HUES64 (cell line): ENCODE data around the gene RBFOX1.

Experiments used
- H3K27ac ChIP-seq: 2 replicates; pipeline ENCODE4 v1.7.0; 2013; ENCODE audit warnings: low read depth, low read length, inconsistent platforms
- H3K27me3 ChIP-seq: 2 replicates; pipeline ENCODE4 v1.6.1; 2013; ENCODE audit warnings: mild to moderate bottlenecking, low read length; ENCODE audit not compliant: insufficient read depth
- H3K36me3 ChIP-seq: 2 replicates; pipeline ENCODE4 v1.6.1; 2013; ENCODE audit warnings: mild to moderate bottlenecking, low read length; ENCODE audit not compliant: insufficient read depth
- H3K4me1 ChIP-seq: 2 replicates; pipeline ENCODE4 v1.6.1; 2013; ENCODE audit warnings: mild to moderate bottlenecking, low read length, moderate library complexity; ENCODE audit not compliant: insufficient read depth
- H3K4me3 ChIP-seq: 2 replicates; pipeline ENCODE4 v1.5.1; 2013; ENCODE audit warnings: mild to moderate bottlenecking, low read length, moderate library complexity
- H3K9ac ChIP-seq: 2 replicates; pipeline ENCODE4 v1.6.1; 2013; ENCODE audit warnings: mild to moderate bottlenecking, low read depth, low read length
- H3K9me3 ChIP-seq: 2 replicates; pipeline ENCODE4 v1.6.1; 2013; ENCODE audit warnings: low read depth, low read length; ENCODE audit not compliant: insufficient read depth
- WGBS: fragments of 150-250, 120-280 bp; methylation state at CpG from one replicate; pipeline ENCODE4 v1.1.7; 2013; ENCODE audit warnings: missing lambda C conversion rate; 5-methylcytosine and 5-hydroxymethylcytosine counted together

RBFOX1 gene

DNA sequence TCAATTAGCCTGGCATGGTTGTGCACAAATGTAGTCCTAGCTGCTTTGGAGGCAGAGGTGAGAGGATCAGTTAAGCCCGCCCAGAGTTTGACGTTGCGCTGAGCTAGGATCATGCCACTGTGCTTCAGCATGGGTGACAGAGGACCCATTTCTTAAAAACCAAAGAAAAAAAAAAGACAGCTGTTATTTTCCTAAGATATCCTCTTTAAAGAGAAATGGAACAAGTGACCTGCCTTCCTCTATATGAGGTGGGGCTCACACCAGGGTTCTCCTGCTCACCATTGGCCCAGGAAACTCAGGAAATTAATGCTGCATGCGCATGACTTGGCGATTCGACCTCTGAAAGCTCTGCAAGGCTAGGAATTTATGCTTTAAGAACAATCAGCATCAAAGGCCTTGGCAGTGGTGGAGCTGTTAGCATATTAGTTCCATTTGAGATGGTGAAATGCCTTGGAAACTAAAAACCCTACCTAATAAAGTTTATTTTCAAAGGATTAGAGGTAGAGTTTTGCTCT is 108.3 kb downstream of the RBFOX1 start:
- Histone ChIP-seq H3K9ac (no peak overlapping the region), H3K27me3 (no peaks in the 10 kb centered on the region), H3K36me3 (no peaks in the 10 kb centered on the region), H3K9me3 (no peaks in the 10 kb centered on the region), H3K4me3 (no peak overlapping the region), H3K4me1 (peaks cover 34% of the 10 kb centered on the region), H3K27ac (no peak overlapping the region)
- 68% methylated on average over 6 of the region's 6 CpGs for WGBS

DNA sequence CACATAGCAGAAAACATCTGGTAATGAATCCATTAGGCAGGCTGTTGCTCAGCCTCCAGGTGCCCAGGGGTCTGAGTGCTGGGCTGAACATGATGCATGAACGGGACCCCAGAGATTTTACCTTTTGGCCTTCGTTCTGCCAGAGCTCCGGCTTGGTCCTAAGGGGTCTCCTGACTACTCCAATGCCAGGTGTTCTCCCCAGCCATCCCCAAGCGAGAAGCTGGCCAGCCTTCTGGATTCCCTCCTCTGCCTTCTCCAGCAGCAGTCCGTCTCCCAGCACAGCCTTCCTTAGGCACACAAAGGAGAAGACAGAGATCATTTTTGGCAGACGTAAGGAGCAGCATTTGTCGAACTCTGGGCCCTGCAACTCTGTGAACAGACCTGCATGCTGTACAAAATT is 109.4 kb downstream of the RBFOX1 start:
- Histone ChIP-seq H3K36me3 (no peaks in the 10 kb centered on the region), H3K27me3 (no peaks in the 10 kb centered on the region), H3K9me3 (no peaks in the 10 kb centered on the region), H3K27ac (no peak overlapping the region), H3K4me1 (peaks cover 34% of the 10 kb centered on the region), H3K9ac (no peak overlapping the region), H3K4me3 (no peak overlapping the region)
- 89% methylated on average over 7 of the region's 7 CpGs for WGBS

GRCh38 chr16:7443142-7443541 is 110.5 kb downstream of the RBFOX1 start:
- Histone ChIP-seq H3K4me3 (no peak overlapping the region), H3K27me3 (no peaks in the 10 kb centered on the region), H3K9ac (no peak overlapping the region), H3K36me3 (no peaks in the 10 kb centered on the region), H3K27ac (no peak overlapping the region), H3K4me1 (peaks cover 34% of the 10 kb centered on the region), H3K9me3 (no peaks in the 10 kb centered on the region)
- 100% methylated on average over 4 of the region's 4 CpGs for WGBS

GRCh38 chr16:7443648-7444365 is 111.2 kb downstream of the RBFOX1 start:
- H3K4me1 ChIP-seq: peaks cover 31% of the 10 kb centered on the region
- H3K36me3 ChIP-seq: no peaks in the 10 kb centered on the region
- no peak overlapping the region for H3K4me3 ChIP-seq
- no peak overlapping the region for H3K27ac ChIP-seq
- WGBS: 86% methylated on average over 9 of the region's 11 CpGs
- H3K9me3 ChIP-seq: no peaks in the 10 kb centered on the region
- no peak overlapping the region for H3K9ac ChIP-seq
- H3K27me3 ChIP-seq: no peaks in the 10 kb centered on the region

DNA sequence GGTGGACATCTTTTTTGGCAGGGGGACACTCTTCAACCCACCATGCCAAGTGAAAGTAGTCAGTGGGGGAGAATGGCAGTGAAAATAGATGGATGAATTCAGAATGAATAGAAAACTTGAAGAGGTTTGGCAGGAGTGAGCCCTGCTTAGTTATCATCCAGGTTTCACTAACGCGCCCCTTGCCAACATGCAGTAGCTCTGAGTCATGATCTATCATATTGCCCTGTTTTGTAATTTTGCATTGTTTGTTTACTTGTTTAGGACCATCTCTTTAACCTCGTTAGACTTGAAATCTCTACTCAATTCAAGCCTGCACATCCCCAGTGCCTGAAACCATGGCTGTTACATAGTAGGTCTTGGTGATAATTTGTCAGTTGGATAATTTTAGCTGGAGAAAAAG is 116.7 kb downstream of the RBFOX1 start:
- WGBS: 97% methylated on average over 3 of the region's 3 CpGs

DNA sequence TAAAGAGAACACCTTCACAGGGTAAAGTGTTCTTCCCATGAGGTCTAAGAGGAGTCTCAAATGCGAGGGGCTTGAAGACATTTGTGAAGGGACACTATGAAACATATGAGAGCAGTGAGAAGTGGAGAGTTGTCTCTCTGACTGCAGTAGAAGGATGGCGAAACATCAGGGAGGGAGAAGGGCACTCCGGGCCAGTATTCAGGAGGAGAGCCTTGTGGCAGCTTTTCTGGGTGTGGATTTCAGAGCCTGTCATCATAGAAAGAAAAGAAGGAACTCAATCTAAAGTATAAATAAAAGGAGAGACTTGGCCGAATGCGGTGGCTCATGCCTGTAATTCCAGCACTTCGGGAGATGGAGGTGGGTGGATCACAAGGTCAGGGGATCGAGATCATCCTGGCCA is 117.2 kb downstream of the RBFOX1 start:
- Histone ChIP-seq H3K27ac (no peak overlapping the region), H3K4me1 (peaks cover 12% of the 10 kb centered on the region), H3K27me3 (no peaks in the 10 kb centered on the region), H3K9ac (no peak overlapping the region), H3K9me3 (no peaks in the 10 kb centered on the region), H3K36me3 (no peaks in the 10 kb centered on the region), H3K4me3 (no peak overlapping the region)
- 96% methylated on average over 7 of the region's 7 CpGs for WGBS

More for the DNA sequence above, 116.7 kb downstream of the RBFOX1 start:
- peaks cover 12% of the 10 kb centered on the region for H3K4me1 ChIP-seq
- H3K9me3 ChIP-seq: no peaks in the 10 kb centered on the region
- no peak overlapping the region for H3K27ac ChIP-seq
- no peaks in the 10 kb centered on the region for H3K36me3 ChIP-seq
- H3K27me3 ChIP-seq: no peaks in the 10 kb centered on the region
- no peak overlapping the region for H3K9ac ChIP-seq
- no peak overlapping the region for H3K4me3 ChIP-seq

DNA sequence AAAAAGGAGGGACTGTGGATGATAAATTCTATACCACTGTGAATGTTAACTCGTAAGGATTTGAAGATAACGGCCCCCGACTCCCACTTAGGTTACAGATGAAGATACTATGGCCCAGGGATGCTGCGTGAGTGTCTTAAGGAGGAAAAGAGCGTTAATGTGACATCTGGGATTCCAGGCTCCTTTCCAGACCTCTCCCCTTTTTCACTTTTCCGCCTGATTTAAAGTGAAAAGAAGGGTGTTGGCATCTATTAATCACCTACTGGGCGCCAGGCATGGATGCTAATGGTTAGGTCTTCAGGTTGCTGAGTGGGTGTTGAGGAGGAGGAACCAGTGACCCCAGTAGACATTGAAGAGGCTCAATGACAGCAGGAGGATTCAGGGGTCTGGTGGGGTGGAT is 117.8 kb downstream of the RBFOX1 start:
- H3K9me3 ChIP-seq: no peaks in the 10 kb centered on the region
- no peaks in the 10 kb centered on the region for H3K36me3 ChIP-seq
- no peak overlapping the region for H3K27ac ChIP-seq
- H3K27me3 ChIP-seq: no peaks in the 10 kb centered on the region
- H3K4me3 ChIP-seq: no peak overlapping the region
- no peak overlapping the region for H3K9ac ChIP-seq
- H3K4me1 ChIP-seq: peaks cover 12% of the 10 kb centered on the region
- 95% methylated on average over 7 of the region's 7 CpGs for WGBS

- Histone ChIP-seq H3K9me3 (no peaks in the 10 kb centered on the region), H3K27me3 (no peaks in the 10 kb centered on the region), H3K36me3 (no peaks in the 10 kb centered on the region), H3K4me3 (no peak overlapping the region), H3K27ac (no peak overlapping the region), H3K9ac (no peak overlapping the region), H3K4me1 (peaks cover 12% of the 10 kb centered on the region)
- WGBS: 88% methylated on average over 6 of the region's 6 CpGs
Measured at GRCh38 chr16:7452090-7452489, 119.4 kb downstream of the RBFOX1 start.

GRCh38 chr16:7456211-7456610 is 123.6 kb downstream of the RBFOX1 start:
- Histone ChIP-seq H3K36me3 (no peaks in the 10 kb centered on the region), H3K9ac (no peak overlapping the region), H3K4me3 (no peak overlapping the region), H3K9me3 (no peaks in the 10 kb centered on the region), H3K4me1 (peaks cover 12% of the 10 kb centered on the region), H3K27me3 (no peaks in the 10 kb centered on the region), H3K27ac (no peak overlapping the region)
- WGBS: 97% methylated on average over 5 of the region's 5 CpGs

DNA sequence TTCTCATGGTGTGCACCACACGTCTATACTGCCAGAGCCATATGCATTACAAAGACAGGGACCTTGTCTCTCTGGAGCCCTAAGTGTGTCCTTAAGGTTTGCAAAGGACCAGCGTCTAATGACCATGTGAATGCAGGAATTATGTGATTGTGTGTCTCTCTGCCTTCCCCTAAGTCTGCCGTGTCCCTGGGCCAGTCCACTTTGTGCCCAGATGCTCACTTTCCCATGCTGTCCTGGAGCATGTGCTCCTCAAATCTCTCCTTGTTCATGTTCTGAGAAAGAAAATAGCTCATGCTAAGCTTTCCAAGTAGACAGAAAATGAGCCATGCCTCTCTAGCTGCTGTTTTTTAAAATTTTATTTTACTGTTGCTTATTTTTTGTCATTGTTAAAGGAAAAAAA is 125.5 kb downstream of the RBFOX1 start:
- Histone ChIP-seq H3K27me3 (no peaks in the 10 kb centered on the region), H3K9me3 (no peaks in the 10 kb centered on the region), H3K36me3 (no peaks in the 10 kb centered on the region), H3K9ac (no peak overlapping the region), H3K27ac (no peak overlapping the region), H3K4me1 (no peaks in the 10 kb centered on the region), H3K4me3 (no peak overlapping the region)
- 78% methylated on average over 3 of the region's 3 CpGs for WGBS

- no peaks in the 10 kb centered on the region for H3K36me3 ChIP-seq
- no peak overlapping the region for H3K9ac ChIP-seq
- 95% methylated on average over 3 of the region's 3 CpGs for WGBS
- no peak overlapping the region for H3K27ac ChIP-seq
- H3K27me3 ChIP-seq: no peaks in the 10 kb centered on the region
- no peak overlapping the region for H3K4me3 ChIP-seq
- H3K9me3 ChIP-seq: no peaks in the 10 kb centered on the region
- H3K4me1 ChIP-seq: no peaks in the 10 kb centered on the region
Measured at GRCh38 chr16:7470344-7470743, 137.7 kb downstream of the RBFOX1 start.

- Histone ChIP-seq H3K27ac (no peak overlapping the region), H3K4me3 (no peak overlapping the region), H3K36me3 (no peaks in the 10 kb centered on the region), H3K9ac (no peak overlapping the region), H3K4me1 (no peaks in the 10 kb centered on the region), H3K9me3 (no peaks in the 10 kb centered on the region), H3K27me3 (no peaks in the 10 kb centered on the region)
- WGBS: no CpG with 5 or more reads among the region's 1 CpG
Measured at GRCh38 chr16:7471268-7471667, 138.6 kb downstream of the RBFOX1 start.
